AG04449 (cell line): ENCODE data around the gene ZNF275.

Experiments used
- CTCF ChIA-PET: fragments of 350-600 bp; formaldehyde crosslinking; extraction: SDS; loops from one replicate; lab custom pipeline; 2021; ENCODE audit warnings: antibody characterized with exemption; lab: Yijun Ruan, JAX
- POLR2A ChIA-PET: fragments of 400-600, 350-600 bp; formaldehyde crosslinking; extraction: SDS; loops from one replicate; lab custom pipeline; 2020; ENCODE audit warnings: antibody characterized with exemption, inconsistent platforms; lab: Yijun Ruan, JAX
- DNase-seq: peaks from one replicate; pipeline ENCODE4 v3.0.0-alpha.2; 2010; ENCODE audit warnings: low read depth, low spot score
- H3K4me3 ChIP-seq: 2 replicates; pipeline ENCODE4 v1.5.1; 2011; ENCODE audit warnings: low read depth, mild to moderate bottlenecking, control low read depth, low read length
- CTCF ChIP-seq: IDR thresholded peaks from one replicate; pipeline ENCODE4 v1.5.1; 2011; ENCODE audit warnings: mild to moderate bottlenecking, moderate library complexity, low read length, control low read depth, inconsistent platforms; ENCODE audit not compliant: insufficient read depth; ENCODE audit errors: missing control alignments

Gene ZNF275

DNA sequence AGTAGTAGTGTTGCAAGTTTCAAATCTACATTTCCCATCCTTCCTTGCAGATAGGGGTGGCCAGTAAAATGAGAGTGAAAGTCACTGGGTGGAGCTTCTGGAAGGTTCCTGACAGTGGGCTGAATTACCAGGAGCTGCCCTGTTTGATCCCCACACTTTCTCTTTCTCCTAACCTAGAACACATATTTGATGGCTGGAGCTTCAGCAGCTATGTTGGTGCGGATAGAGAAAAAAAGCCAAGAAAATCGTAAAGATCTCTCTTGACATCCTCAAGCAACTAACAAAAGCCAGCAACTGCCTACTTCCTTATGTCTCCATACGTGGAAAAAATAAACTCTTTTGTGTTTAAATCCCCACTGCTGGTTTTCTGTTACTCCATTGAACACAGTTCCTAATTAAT lies 32.2 kb downstream of the ZNF275 start:
- CTCF ChIA-PET = no interaction called here
- DNase-seq = no peak
- no peak overlapping the region for H3K4me3 ChIP-seq
- POLR2A ChIA-PET = no interaction called here
- no peak for TF ChIP-seq CTCF

GRCh38 chrX:153366878-153367538 lies 33.1 kb downstream of the ZNF275 start:
- ChIA-PET POLR2A (no interaction called here), CTCF (no interaction called here)
- DNase-seq = no peak
- no peak for TF ChIP-seq CTCF
- no peak overlapping the region for H3K4me3 ChIP-seq

DNA sequence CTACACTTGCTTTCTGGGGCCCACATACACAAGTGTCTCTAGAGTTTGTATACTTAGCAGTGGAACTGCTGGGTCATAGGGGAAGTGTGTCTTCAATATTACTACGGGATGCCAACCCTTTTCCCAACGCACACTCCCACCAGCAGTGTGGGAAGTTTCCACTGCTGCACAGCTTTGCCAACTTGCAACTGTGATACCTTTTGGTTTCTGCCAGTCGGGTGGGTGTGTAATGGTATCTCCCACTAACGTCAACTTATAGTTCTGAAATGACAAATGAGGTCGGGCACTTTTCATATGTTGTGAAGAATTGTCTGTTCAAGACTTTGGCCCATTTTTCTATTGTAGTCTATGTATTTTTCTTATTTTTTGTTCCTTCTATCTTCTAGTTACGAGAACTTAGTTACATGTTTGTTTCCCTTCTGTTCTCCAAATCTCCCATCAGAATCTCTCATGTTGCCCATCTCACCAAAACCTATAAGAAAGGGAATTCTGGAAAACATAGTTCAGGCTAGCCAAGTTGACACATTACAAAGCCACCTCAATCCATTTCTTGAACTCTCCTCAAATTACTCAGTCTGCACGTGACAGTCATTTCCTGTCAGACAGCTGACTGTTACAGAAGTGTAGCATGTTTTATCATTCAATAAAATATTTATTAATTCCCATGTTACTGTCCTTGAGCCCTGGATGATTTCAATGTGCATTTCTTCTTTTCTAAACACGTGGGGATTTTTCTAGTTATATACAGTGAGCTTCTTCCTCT lies 36.5 kb downstream of the ZNF275 start:
- DNase-seq = no peak
- H3K4me3 ChIP-seq = no peak overlapping the region
- CTCF ChIA-PET = no interaction called here
- TF ChIP-seq CTCF = no peak
- POLR2A ChIA-PET = no interaction called here

DNA sequence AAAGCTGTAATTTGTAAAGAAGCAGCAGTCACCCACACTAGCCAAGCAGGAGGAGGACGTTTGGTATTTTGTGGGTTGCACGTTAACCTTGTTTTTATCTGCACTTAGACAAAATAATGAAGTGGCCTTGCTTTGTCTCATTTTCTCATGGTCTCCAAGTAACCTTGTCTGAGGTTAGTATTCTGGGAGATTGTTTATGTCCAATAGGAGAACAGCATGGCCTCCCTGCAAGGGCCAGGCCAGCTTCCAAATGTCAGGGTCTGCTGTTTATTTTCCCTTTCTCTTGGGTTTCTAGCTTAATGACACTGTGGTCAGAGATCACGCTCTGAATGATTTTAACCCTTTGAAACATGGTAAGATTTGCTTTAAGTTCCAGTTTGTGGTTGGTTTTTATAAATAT lies 37.3 kb downstream of the ZNF275 start:
- CTCF ChIA-PET = no interaction called here
- DNase-seq = no peak

GRCh38 chrX:153372949-153373348 lies 39.0 kb downstream of the ZNF275 start:
- H3K4me3 ChIP-seq = no peak overlapping the region
- ChIA-PET POLR2A (no interaction called here), CTCF (interaction anchor here (1.2 kb wide), 1 partner anchor 19 kb away, joined by 3 read pairs; no protein-coding TSS in a partner anchor)
- DNase-seq = no peak
- no peak for TF ChIP-seq CTCF

More for the DNA sequence above, 37.3 kb downstream of the ZNF275 start:
- POLR2A ChIA-PET = no interaction called here
- H3K4me3 ChIP-seq = no peak overlapping the region
- no peak for TF ChIP-seq CTCF

DNA sequence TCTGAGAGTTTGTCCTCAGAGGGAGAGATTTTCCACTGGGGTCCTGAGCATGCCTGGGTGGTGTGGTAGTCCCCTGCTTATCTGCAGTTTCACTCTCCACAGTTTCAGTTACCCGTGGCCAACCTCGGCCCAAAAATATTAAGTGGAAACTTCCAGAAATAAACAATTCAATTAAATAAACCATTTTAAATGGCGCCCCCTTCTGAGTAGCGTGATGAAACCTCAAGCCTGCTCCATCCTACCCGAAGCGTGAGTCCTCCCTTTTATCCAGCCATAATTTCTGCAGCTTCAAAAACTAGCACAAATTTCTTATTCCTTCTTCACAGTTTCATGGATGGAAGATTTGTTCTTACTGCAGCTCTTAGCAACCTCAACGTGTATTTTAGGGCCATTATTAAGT lies 40.5 kb downstream of the ZNF275 start:
- no peak for TF ChIP-seq CTCF
- ChIA-PET POLR2A (no interaction called here), CTCF (no interaction called here)
- no peak for DNase-seq
- no peak overlapping the region for H3K4me3 ChIP-seq
